B cell (primary cell): ENCODE results near the gene FAM120B.

Experiments used
- EZH2 ChIP-seq: IDR thresholded peaks from 2 replicates; pipeline ENCODE4 v1.6.1; 2012; ENCODE audit warnings: borderline replicate concordance, low read depth, mild to moderate bottlenecking, moderate library complexity, low read length; ENCODE audit not compliant: insufficient read depth, poor library complexity, severe bottlenecking
- TF ChIP-seq, protein P1 (sequence below): fragments of 200-600 bp; IDR thresholded peaks from one replicate; pipeline ENCODE4 v1.8.0; 2022; ENCODE audit warnings: antibody characterized with exemption, mild to moderate bottlenecking

DNA sequence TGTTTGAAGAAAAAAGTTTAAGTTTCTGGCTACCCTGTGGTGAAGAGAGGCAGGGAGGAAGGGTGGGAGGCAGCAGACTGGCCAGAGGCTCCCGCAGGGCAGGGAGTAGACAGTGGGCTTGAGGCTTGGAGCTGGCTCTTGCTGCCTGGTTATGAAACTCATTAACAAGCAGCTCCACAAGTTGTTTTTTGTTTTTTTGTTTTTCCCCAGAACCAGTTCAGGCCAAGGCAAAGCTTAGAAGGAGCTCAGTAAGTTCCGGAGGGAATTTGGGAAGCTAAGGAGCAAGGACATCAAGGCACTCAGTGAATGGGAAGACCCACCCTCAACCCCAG lies 19.7 kb upstream of the FAM120B start:
- TF ChIP-seq, protein P1, sequence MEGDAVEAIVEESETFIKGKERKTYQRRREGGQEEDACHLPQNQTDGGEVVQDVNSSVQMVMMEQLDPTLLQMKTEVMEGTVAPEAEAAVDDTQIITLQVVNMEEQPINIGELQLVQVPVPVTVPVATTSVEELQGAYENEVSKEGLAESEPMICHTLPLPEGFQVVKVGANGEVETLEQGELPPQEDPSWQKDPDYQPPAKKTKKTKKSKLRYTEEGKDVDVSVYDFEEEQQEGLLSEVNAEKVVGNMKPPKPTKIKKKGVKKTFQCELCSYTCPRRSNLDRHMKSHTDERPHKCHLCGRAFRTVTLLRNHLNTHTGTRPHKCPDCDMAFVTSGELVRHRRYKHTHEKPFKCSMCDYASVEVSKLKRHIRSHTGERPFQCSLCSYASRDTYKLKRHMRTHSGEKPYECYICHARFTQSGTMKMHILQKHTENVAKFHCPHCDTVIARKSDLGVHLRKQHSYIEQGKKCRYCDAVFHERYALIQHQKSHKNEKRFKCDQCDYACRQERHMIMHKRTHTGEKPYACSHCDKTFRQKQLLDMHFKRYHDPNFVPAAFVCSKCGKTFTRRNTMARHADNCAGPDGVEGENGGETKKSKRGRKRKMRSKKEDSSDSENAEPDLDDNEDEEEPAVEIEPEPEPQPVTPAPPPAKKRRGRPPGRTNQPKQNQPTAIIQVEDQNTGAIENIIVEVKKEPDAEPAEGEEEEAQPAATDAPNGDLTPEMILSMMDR: no peak
- TF ChIP-seq EZH2: no peak
